Liver (tissue), 9 donors: Measurements from ENCODE around the gene MED20. TPM values are rescaled to one million over a fixed set of nuclear protein-coding genes. Genes with fewer than 3 reads are reported as not detected.
A peak's percentile ranks its signal among the peaks of the same experiment; 100 is the strongest.

ENCODE experiments used
- DNase-seq: peaks from one replicate; pipeline ENCODE4 v3.0.0-alpha.2; 2017; ENCODE audit warnings: low spot score
- H3K27ac ChIP-seq, 2 donors: one replicate each; pipeline ENCODE4 v1.7.0; 2013; ENCODE audit warnings: inconsistent platforms in 2 of 2, low read length in 2 of 2, control low read depth in 1 of 2, low read depth in 1 of 2, mild to moderate bottlenecking in 1 of 2
- H3K27me3 ChIP-seq, 4 donors: one replicate each; pipeline versions ENCODE4 v1.6.1 to v1.7.0; 2013; ENCODE audit warnings: low read length in 3 of 4, inconsistent platforms in 1 of 4, mild to moderate bottlenecking in 1 of 4, moderate library complexity in 1 of 4; ENCODE audit not compliant: control insufficient read depth in 4 of 4, insufficient read depth in 4 of 4
- H3K36me3 ChIP-seq, 4 donors: one replicate each; pipeline versions ENCODE4 v1.6.1 to v1.7.0; 2013; ENCODE audit warnings: low read length in 3 of 4, mild to moderate bottlenecking in 3 of 4, low read depth in 1 of 4, moderate library complexity in 1 of 4; ENCODE audit not compliant: control insufficient read depth in 4 of 4, insufficient read depth in 3 of 4
- H3K4me1 ChIP-seq, 4 donors: one replicate each; pipeline versions ENCODE4 v1.6.1 to v1.7.0; 2013; ENCODE audit warnings: low read length in 3 of 4, mild to moderate bottlenecking in 3 of 4, moderate library complexity in 1 of 4; ENCODE audit not compliant: control insufficient read depth in 4 of 4, insufficient read depth in 4 of 4
- H3K4me3 ChIP-seq, 3 donors: one replicate each; pipeline versions ENCODE4 v1.6.1 to v1.7.0; 2013; ENCODE audit warnings: low read length in 3 of 3, control low read depth in 1 of 3, low read depth in 1 of 3, mild to moderate bottlenecking in 1 of 3
- H3K9ac ChIP-seq, 2 donors: one replicate each; pipeline ENCODE4 v1.7.0; 2013; ENCODE audit warnings: low read length in 2 of 2, mild to moderate bottlenecking in 2 of 2, moderate library complexity in 2 of 2, control low read depth in 1 of 2, low read depth in 1 of 2
- H3K9me3 ChIP-seq, 4 donors: one replicate each; pipeline versions ENCODE4 v1.6.1 to v1.7.0; 2013; ENCODE audit warnings: low read length in 3 of 4; ENCODE audit not compliant: control insufficient read depth in 4 of 4
- EGR1 ChIP-seq, 2 donors: IDR thresholded peaks; 2 replicates each; pipeline ENCODE4 v1.6.1; 2016 to 2018; ENCODE audit warnings: antibody characterized with exemption in 2 of 2, low read depth in 2 of 2
- FOXA1 ChIP-seq: IDR thresholded peaks from 2 replicates; pipeline ENCODE4 v1.6.1; 2016; ENCODE audit warnings: antibody characterized with exemption
- FOXA2 ChIP-seq: IDR thresholded peaks from 2 replicates; pipeline ENCODE4 v1.6.1; 2016; ENCODE audit warnings: antibody characterized with exemption
- GABPA ChIP-seq, 2 donors: IDR thresholded peaks in 1 of 2; conservative IDR thresholded peaks in 1 of 2; 2 replicates each; pipeline ENCODE4 v1.6.1; 2016; ENCODE audit warnings: antibody characterized with exemption in 2 of 2, mild to moderate bottlenecking in 1 of 2, moderate library complexity in 1 of 2
- HNF4A ChIP-seq, 2 donors: conservative IDR thresholded peaks; 2 replicates each; pipeline ENCODE4 v1.6.1; 2016; ENCODE audit warnings: antibody characterized with exemption in 2 of 2, mild to moderate bottlenecking in 2 of 2
- HNF4G ChIP-seq: IDR thresholded peaks from 2 replicates; pipeline ENCODE4 v1.6.1; 2016; ENCODE audit warnings: antibody characterized with exemption
- JUND ChIP-seq, 2 donors: IDR thresholded peaks; 2 replicates each; pipeline ENCODE4 v1.6.1; 2016; ENCODE audit warnings: antibody characterized with exemption in 2 of 2
- NR2F2 ChIP-seq: IDR thresholded peaks from 2 replicates; pipeline ENCODE4 v1.6.1; 2016; ENCODE audit warnings: antibody characterized with exemption
- RAD21 ChIP-seq, 2 donors: IDR thresholded peaks; 2 replicates each; pipeline ENCODE4 v1.6.1; 2016; ENCODE audit warnings: antibody characterized with exemption in 2 of 2, mild to moderate bottlenecking in 2 of 2
- RXRA ChIP-seq, 2 donors: IDR thresholded peaks; 2 replicates each; pipeline ENCODE4 v1.6.1; 2017 to 2018; ENCODE audit warnings: antibody characterized with exemption in 2 of 2, mild to moderate bottlenecking in 1 of 2
- SP1 ChIP-seq: IDR thresholded peaks from 2 replicates; pipeline ENCODE4 v1.6.1; 2018; ENCODE audit warnings: antibody characterized with exemption, mild to moderate bottlenecking
- TAF1 ChIP-seq: conservative IDR thresholded peaks from 2 replicates; pipeline ENCODE4 v1.6.1; 2016; ENCODE audit warnings: antibody characterized with exemption, mild to moderate bottlenecking
- YY1 ChIP-seq: IDR thresholded peaks from 2 replicates; pipeline ENCODE4 v1.6.1; 2016; ENCODE audit warnings: antibody characterized with exemption, mild to moderate bottlenecking
- WGBS: extraction: QIAGEN DNeasy Blood & Tissue Kit; methylation state at CpG from one replicate; pipeline ENCODE4 v1.1.7; 2013; 5-methylcytosine and 5-hydroxymethylcytosine counted together
- polyA plus RNA-seq, 2 donors: library from polyadenylated mRNA; stranded (reverse) in 1 of 2; unstranded in 1 of 2; fragments of 200-250 nt in 1 of 2; fragments of >200 nt in 1 of 2; fragmentation: Nextera tagmentation in 1 of 2; extraction: Ambion mirVana in 1 of 2; gene quantifications; one replicate each; pipeline versions ENCODE4 v1.2.1 to v1.2.3, GENCODE V29; 2013 to 2015
- total RNA-seq, 2 donors: library from RNA; depleted of rRNA; stranded (reverse); fragments of >200 nt; gene quantifications; one replicate each; pipeline ENCODE4 v1.2.3, GENCODE V29; 2014
- TF ChIP-seq, protein P1 (sequence below): IDR thresholded peaks from 2 replicates; pipeline ENCODE4 v1.6.1; 2016; ENCODE audit warnings: antibody characterized with exemption
- TF ChIP-seq, protein P2 (sequence below): fragments of 150-350 bp; IDR thresholded peaks from 2 replicates; pipeline ENCODE4 v1.5.1; 2017; ENCODE audit warnings: improper control_type of control experiment, low read depth, low read length; ENCODE audit not compliant: missing input control
- TF ChIP-seq, protein P3 (sequence below): IDR thresholded peaks from 2 replicates; pipeline ENCODE4 v1.6.1; 2016; ENCODE audit warnings: antibody characterized with exemption, mild to moderate bottlenecking
- TF ChIP-seq, protein P4 (sequence below): IDR thresholded peaks from 2 replicates; pipeline ENCODE4 v1.6.1; 2016; ENCODE audit warnings: antibody characterized with exemption
- TF ChIP-seq, protein P5 (sequence below): IDR thresholded peaks from 2 replicates; pipeline ENCODE4 v1.6.1; 2016; ENCODE audit warnings: antibody characterized with exemption
- donor health status: healthy.
- donor health status: healthy.
- donor health status: healthy.
- donor health status: healthy.
- donor health status: healthy.

MED20 gene, protein sequence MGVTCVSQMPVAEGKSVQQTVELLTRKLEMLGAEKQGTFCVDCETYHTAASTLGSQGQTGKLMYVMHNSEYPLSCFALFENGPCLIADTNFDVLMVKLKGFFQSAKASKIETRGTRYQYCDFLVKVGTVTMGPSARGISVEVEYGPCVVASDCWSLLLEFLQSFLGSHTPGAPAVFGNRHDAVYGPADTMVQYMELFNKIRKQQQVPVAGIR
- 10 to 100 TPM; 10.5 to 11.9 TPM for total RNA-seq
- polyA plus RNA-seq = 1 to 10 TPM; 3.5 to 6.6 TPM

DNA sequence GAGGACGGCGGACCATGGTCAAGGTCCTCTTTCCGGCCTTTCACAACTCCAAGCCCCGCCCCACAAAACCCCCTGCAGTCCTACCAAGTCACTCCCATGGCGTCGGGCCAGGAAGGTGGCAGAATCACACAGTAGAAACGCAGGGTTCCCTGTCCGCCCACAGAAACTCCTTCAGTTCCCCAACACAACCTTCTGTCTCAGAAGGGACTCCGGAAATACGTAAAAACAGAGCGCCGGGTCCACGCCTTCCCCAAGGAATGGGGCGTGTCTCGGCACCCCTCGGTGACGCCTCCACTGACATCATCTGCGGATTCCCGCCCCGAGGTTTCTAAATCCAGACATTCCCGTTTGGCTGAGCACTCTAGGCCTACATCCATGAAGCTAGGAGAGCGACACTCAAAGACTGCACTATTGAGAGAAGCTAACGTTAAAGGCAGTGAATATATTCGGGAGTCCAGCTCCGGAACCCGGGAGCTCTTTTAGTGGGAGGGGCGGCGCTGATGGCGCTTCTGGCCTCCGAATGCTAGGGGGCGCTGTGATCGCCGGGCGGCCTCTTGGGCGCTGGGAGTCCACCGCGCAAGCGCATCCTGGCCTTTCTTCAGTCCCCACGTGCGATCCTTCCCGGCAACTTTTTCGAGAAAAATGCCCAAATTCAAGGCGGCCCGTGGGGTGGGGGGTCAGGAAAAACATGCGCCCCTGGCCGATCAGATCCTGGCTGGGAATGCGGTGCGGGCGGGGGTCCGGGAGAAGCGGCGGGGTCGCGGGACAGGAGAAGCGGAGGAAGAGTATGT is at the start of gene MED20, which contains the start of gene BYSL:
TSS of gene MED20 (minus strand) at position 219 of the 791 bp plus-strand sequence. CDS start at position 98, 121 bp downstream.
TSS of gene BYSL (plus strand) at position 579 of the 791 bp plus-strand sequence. CDS start at position 643, 64 bp downstream.
- Histone ChIP-seq H3K36me3 (peaks cover 0 to 5% (median 4%) of the 10 kb centered on the region in 4 donors), H3K27me3 (no peaks in the 10 kb centered on the region), H3K9ac (peak within 1 kb of the TSS; percentile 61 to 95), H3K27ac (peak within 1 kb of the TSS; percentile 99 to 100), H3K9me3 (no peaks in the 10 kb centered on the region), H3K4me1 (peaks cover 2 to 36% (median 25%) of the 10 kb centered on the region in 4 donors), H3K4me3 (peak within 1 kb of the TSS; percentile 91 to 95 (median 93))
- WGBS = under 1% methylated on average over 55 of the region's 55 CpGs
- TF ChIP-seq RAD21 (IDR thresholded peaks at IDR 0.05) (peak; percentile 45 to 55), NR2F2 (peak; percentile 20), GABPA (IDR thresholded peaks at IDR 0.05 in 1 of 2, conservative IDR thresholded peaks at IDR 0.05 in 1 of 2) (peak; percentile 86 to 96), YY1 (peak; percentile 78), HNF4G (peak; percentile 46), SP1 (peak; percentile 88), RXRA (IDR thresholded peaks at IDR 0.05) (peak; percentile 32 to 44), EGR1 (IDR thresholded peaks at IDR 0.05; ENCODE audit: low read depth in 2 of 2) (no peak), JUND (IDR thresholded peaks at IDR 0.05) (peak; percentile 83 to 91), FOXA2 (no peak), TAF1 (peak; percentile 62), FOXA1 (no peak), HNF4A (conservative IDR thresholded peaks at IDR 0.05) (peak; percentile 66 to 75)
- TF ChIP-seq, protein P1, sequence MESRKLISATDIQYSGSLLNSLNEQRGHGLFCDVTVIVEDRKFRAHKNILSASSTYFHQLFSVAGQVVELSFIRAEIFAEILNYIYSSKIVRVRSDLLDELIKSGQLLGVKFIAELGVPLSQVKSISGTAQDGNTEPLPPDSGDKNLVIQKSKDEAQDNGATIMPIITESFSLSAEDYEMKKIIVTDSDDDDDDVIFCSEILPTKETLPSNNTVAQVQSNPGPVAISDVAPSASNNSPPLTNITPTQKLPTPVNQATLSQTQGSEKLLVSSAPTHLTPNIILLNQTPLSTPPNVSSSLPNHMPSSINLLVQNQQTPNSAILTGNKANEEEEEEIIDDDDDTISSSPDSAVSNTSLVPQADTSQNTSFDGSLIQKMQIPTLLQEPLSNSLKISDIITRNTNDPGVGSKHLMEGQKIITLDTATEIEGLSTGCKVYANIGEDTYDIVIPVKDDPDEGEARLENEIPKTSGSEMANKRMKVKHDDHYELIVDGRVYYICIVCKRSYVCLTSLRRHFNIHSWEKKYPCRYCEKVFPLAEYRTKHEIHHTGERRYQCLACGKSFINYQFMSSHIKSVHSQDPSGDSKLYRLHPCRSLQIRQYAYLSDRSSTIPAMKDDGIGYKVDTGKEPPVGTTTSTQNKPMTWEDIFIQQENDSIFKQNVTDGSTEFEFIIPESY = peak; percentile 77
- TF ChIP-seq, protein P2, sequence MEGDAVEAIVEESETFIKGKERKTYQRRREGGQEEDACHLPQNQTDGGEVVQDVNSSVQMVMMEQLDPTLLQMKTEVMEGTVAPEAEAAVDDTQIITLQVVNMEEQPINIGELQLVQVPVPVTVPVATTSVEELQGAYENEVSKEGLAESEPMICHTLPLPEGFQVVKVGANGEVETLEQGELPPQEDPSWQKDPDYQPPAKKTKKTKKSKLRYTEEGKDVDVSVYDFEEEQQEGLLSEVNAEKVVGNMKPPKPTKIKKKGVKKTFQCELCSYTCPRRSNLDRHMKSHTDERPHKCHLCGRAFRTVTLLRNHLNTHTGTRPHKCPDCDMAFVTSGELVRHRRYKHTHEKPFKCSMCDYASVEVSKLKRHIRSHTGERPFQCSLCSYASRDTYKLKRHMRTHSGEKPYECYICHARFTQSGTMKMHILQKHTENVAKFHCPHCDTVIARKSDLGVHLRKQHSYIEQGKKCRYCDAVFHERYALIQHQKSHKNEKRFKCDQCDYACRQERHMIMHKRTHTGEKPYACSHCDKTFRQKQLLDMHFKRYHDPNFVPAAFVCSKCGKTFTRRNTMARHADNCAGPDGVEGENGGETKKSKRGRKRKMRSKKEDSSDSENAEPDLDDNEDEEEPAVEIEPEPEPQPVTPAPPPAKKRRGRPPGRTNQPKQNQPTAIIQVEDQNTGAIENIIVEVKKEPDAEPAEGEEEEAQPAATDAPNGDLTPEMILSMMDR = peak; percentile 94
- TF ChIP-seq, protein P3, sequence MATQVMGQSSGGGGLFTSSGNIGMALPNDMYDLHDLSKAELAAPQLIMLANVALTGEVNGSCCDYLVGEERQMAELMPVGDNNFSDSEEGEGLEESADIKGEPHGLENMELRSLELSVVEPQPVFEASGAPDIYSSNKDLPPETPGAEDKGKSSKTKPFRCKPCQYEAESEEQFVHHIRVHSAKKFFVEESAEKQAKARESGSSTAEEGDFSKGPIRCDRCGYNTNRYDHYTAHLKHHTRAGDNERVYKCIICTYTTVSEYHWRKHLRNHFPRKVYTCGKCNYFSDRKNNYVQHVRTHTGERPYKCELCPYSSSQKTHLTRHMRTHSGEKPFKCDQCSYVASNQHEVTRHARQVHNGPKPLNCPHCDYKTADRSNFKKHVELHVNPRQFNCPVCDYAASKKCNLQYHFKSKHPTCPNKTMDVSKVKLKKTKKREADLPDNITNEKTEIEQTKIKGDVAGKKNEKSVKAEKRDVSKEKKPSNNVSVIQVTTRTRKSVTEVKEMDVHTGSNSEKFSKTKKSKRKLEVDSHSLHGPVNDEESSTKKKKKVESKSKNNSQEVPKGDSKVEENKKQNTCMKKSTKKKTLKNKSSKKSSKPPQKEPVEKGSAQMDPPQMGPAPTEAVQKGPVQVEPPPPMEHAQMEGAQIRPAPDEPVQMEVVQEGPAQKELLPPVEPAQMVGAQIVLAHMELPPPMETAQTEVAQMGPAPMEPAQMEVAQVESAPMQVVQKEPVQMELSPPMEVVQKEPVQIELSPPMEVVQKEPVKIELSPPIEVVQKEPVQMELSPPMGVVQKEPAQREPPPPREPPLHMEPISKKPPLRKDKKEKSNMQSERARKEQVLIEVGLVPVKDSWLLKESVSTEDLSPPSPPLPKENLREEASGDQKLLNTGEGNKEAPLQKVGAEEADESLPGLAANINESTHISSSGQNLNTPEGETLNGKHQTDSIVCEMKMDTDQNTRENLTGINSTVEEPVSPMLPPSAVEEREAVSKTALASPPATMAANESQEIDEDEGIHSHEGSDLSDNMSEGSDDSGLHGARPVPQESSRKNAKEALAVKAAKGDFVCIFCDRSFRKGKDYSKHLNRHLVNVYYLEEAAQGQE = peak; percentile 45
- TF ChIP-seq, protein P4, sequence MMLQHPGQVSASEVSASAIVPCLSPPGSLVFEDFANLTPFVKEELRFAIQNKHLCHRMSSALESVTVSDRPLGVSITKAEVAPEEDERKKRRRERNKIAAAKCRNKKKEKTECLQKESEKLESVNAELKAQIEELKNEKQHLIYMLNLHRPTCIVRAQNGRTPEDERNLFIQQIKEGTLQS = peak; percentile 67
- TF ChIP-seq, protein P5, sequence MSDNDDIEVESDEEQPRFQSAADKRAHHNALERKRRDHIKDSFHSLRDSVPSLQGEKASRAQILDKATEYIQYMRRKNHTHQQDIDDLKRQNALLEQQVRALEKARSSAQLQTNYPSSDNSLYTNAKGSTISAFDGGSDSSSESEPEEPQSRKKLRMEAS = peak; percentile 91
- DNase-seq = peak; percentile 97
